Panc1 (cell line): ENCODE measurements around the gene PET100. TPM values are rescaled to one million over a fixed set of nuclear protein-coding genes. Genes with fewer than 3 reads are reported as not detected.

Experiments used
- ATAC-seq: fragments of 200-7000 bp; cut with Tn5 transposase; 2 replicates; pipeline ENCODE4 v1.9.1; 2020; ENCODE audit warnings: mild to moderate bottlenecking, moderate library complexity
- BruUV-seq: library from RNA; stranded (reverse); fragments of 400-500 nt; replicated peaks from 2 replicates; lab custom pipeline; 2021; lab: Mats Ljungman, UMichigan
- CTCF ChIA-PET: fragments of 300-600 bp; sonication (Branson Sonifier 250); formaldehyde crosslinking; loops from one replicate; lab custom pipeline; 2022; ENCODE audit warnings: antibody characterized with exemption; lab: Charles Lee
- POLR2A ChIA-PET: fragments of 300-600 bp; sonication (Branson Sonifier 250); formaldehyde crosslinking; loops from one replicate; lab custom pipeline; 2022; ENCODE audit warnings: antibody characterized with exemption; lab: Charles Lee
- DNase-seq: peaks from one replicate; pipeline ENCODE4 v3.0.0-alpha.2; 2010; ENCODE audit warnings: low read depth, low spot score
- H3K27ac ChIP-seq: 2 replicates; pipeline ENCODE4 v1.5.1; 2011; ENCODE audit warnings: mild to moderate bottlenecking, low read length, inconsistent platforms
- H3K27me3 ChIP-seq: fragments of 200-500 bp; sonication (Bioruptor generic); 2 replicates; pipeline ENCODE4 v1.6.0; 2014; ENCODE audit warnings: low read length, inconsistent platforms; ENCODE audit not compliant: control insufficient read depth, insufficient read depth
- H3K36me3 ChIP-seq: fragments of 200-500 bp; sonication (Bioruptor generic); 2 replicates; pipeline ENCODE4 v1.5.1; 2014; ENCODE audit warnings: inconsistent platforms, mild to moderate bottlenecking, low read length, moderate library complexity; ENCODE audit not compliant: control insufficient read depth, insufficient read depth
- H3K4me1 ChIP-seq: 2 replicates; pipeline ENCODE4 v1.5.1; 2011; ENCODE audit warnings: inconsistent platforms, mild to moderate bottlenecking, low read length, moderate library complexity; ENCODE audit not compliant: control insufficient read depth, insufficient read depth
- H3K4me3 ChIP-seq, 2 experiments: 2 replicates each; pipeline ENCODE4 v1.5.1; 2011 to 2012; ENCODE audit warnings: low read depth in 2 of 2, low read length in 2 of 2, mild to moderate bottlenecking in 2 of 2, inconsistent platforms in 1 of 2, moderate library complexity in 1 of 2
- H3K9me3 ChIP-seq: fragments of 200-500 bp; sonication (Bioruptor generic); 2 replicates; pipeline ENCODE4 v1.5.1; 2014; ENCODE audit warnings: low read depth, mild to moderate bottlenecking, inconsistent platforms, low read length, moderate library complexity; ENCODE audit not compliant: control insufficient read depth, insufficient read depth
- POLR2AphosphoS5 ChIP-seq: IDR thresholded peaks from 2 replicates; pipeline ENCODE4 v1.6.1; 2012; ENCODE audit warnings: mild to moderate bottlenecking, low read depth, low read length, moderate library complexity
- REST ChIP-seq, 2 experiments: IDR thresholded peaks; 2 replicates each; pipeline ENCODE4 v1.6.1; 2011 to 2012; ENCODE audit warnings: low read depth in 2 of 2, control low read depth in 1 of 2, low read length in 1 of 2, mild to moderate bottlenecking in 1 of 2, moderate library complexity in 1 of 2; ENCODE audit not compliant: insufficient read depth in 1 of 2
- SIN3A ChIP-seq: IDR thresholded peaks from 2 replicates; pipeline ENCODE4 v1.6.1; 2012; ENCODE audit warnings: low read depth, mild to moderate bottlenecking, low read length, moderate library complexity, borderline replicate concordance; ENCODE audit not compliant: insufficient read depth
- TCF7L2 ChIP-seq: IDR thresholded peaks from 2 replicates; pipeline ENCODE4 v1.6.1; 2011; ENCODE audit warnings: mild to moderate bottlenecking, low read depth, low read length, inconsistent platforms
- in situ Hi-C: cut with HindIII; loops from 2 replicates; pipeline ENCODE4 v1.10.0; 2016; ENCODE audit warnings: low sequenced_read_pairs, low pct_unique_long_range_greater_than_20kb
- intact Hi-C: fragments of 100-400 bp; cut with micrococcal nuclease; formaldehyde crosslinking; loops from one replicate; pipeline ENCODE4 v1.10.0; 2022; ENCODE audit not compliant: unreplicated experiment
- total RNA-seq: library from RNA; stranded (reverse); gene quantifications from one replicate; pipeline ENCODE4 v1.2.1, GENCODE V29; 2021; ENCODE audit not compliant: unreplicated experiment
- TF ChIP-seq, protein P1 (sequence below): fragments of 450-650 bp; IDR thresholded peaks from 2 replicates; pipeline ENCODE4 v1.5.1; 2017; ENCODE audit warnings: mild to moderate bottlenecking

Gene PET100
- total RNA-seq, 1 experiment from 2014 or later = 109 TPM

GRCh38 chr19:7607874-7608560 lies 21.6 kb upstream of the PET100 start:
- Histone ChIP-seq H3K27ac (no peak overlapping the region), H3K4me3 (no peak overlapping the region), H3K27me3 (no peaks in the 10 kb centered on the region), H3K9me3 (no peaks in the 10 kb centered on the region), H3K4me1 (no peaks in the 10 kb centered on the region), H3K36me3 (no peaks in the 10 kb centered on the region)
- ChIA-PET CTCF (no interaction called here), POLR2A (no interaction called here)
- intact Hi-C loops = no loop called here
- no TSS peak for BruUV-seq
- DNase-seq (no peak), ATAC-seq (no peak)
- in situ Hi-C loops = no loop called here
- no peak for TF ChIP-seq REST (IDR thresholded peaks at IDR 0.05; ENCODE audit: insufficient read depth in 1 of 2, low read depth in 2 of 2, low read length in 1 of 2)
- TF ChIP-seq POLR2AphosphoS5 = no peak
- no peak for TF ChIP-seq SIN3A
- TF ChIP-seq, protein P1, sequence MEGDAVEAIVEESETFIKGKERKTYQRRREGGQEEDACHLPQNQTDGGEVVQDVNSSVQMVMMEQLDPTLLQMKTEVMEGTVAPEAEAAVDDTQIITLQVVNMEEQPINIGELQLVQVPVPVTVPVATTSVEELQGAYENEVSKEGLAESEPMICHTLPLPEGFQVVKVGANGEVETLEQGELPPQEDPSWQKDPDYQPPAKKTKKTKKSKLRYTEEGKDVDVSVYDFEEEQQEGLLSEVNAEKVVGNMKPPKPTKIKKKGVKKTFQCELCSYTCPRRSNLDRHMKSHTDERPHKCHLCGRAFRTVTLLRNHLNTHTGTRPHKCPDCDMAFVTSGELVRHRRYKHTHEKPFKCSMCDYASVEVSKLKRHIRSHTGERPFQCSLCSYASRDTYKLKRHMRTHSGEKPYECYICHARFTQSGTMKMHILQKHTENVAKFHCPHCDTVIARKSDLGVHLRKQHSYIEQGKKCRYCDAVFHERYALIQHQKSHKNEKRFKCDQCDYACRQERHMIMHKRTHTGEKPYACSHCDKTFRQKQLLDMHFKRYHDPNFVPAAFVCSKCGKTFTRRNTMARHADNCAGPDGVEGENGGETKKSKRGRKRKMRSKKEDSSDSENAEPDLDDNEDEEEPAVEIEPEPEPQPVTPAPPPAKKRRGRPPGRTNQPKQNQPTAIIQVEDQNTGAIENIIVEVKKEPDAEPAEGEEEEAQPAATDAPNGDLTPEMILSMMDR = no peak
- no peak for TF ChIP-seq TCF7L2

DNA sequence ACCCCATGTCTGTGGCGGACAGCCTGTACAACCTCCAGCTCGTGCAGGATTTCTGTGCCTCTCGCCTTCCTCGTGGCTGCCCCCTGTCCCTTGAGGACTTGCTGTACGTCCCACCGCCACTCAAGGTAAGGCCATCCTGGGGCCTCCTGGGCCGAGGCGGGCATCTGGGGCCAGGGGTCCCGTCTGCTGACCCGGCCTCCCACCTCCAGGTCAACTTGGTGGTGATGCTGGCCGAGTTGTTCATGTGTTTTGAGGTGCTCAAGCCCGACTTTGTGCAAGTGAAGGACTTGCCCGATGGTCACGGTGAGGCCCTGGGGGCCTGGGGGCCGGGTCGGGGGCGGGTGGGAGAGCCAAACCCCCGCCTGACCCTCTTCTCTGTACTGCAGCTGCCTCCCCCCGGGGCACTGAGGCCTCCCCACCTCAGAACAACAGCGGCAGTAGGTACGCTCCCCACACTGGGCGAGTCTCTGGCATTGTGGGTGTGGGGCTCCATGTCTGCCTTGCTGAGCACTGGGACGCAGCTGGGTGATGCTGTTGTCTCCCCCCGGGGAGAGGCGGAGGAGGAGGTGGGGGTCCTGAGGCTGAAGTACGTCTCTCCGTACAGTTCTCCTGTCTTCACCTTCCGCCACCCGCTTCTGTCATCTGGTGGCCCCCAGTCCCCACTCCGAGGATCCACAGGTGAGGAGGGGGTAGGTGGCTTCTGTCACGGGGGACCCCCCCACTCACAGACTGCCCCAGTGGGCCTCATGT lies 18.9 kb upstream of the PET100 start:
- ATAC-seq (no peak), DNase-seq (no peak)
- no peaks in the 10 kb centered on the region for H3K9me3 ChIP-seq
- in situ Hi-C loops = no loop called here
- intact Hi-C loops = no loop called here
- H3K27ac ChIP-seq = no peak overlapping the region
- H3K4me3 ChIP-seq = no peak overlapping the region
- no peaks in the 10 kb centered on the region for H3K4me1 ChIP-seq
- no TSS peak for BruUV-seq
- ChIA-PET CTCF (no interaction called here), POLR2A (no interaction called here)
- no peaks in the 10 kb centered on the region for H3K27me3 ChIP-seq
- no peaks in the 10 kb centered on the region for H3K36me3 ChIP-seq
- TF ChIP-seq TCF7L2 (no peak), REST (IDR thresholded peaks at IDR 0.05; ENCODE audit: insufficient read depth in 1 of 2, low read depth in 2 of 2, low read length in 1 of 2) (no peak), SIN3A (no peak), POLR2AphosphoS5 (no peak)
- TF ChIP-seq, protein P1 = no peak
